MM.1S (cell line): ENCODE data around the gene NFKB1.

Experiments used
- DNase-seq: peaks from one replicate; pipeline ENCODE4 v3.0.0-alpha.2; 2015
- H2AFZ ChIP-seq: fragments of 300-600 bp; sonication (generic); 2 replicates; pipeline ENCODE4 v1.6.0; 2016; ENCODE audit warnings: antibody characterized with exemption, low read length
- H3F3A ChIP-seq: fragments of 300-600 bp; sonication (generic); 2 replicates; pipeline ENCODE4 v1.6.1; 2016; ENCODE audit warnings: mild to moderate bottlenecking, antibody characterized with exemption, low read length, moderate library complexity, mixed read lengths; ENCODE audit not compliant: insufficient read depth
- H3K27ac ChIP-seq: fragments of 300-600 bp; sonication (generic); 2 replicates; pipeline ENCODE4 v1.5.1; 2016; ENCODE audit warnings: mild to moderate bottlenecking, low read length
- H3K27me3 ChIP-seq: fragments of 300-600 bp; sonication (generic); replicated peaks from 2 replicates; pipeline ENCODE4 v1.6.0; 2016; ENCODE audit warnings: low read length; ENCODE audit not compliant: insufficient read depth
- H3K36me3 ChIP-seq: fragments of 300-600 bp; sonication (generic); replicated peaks from 2 replicates; pipeline ENCODE4 v1.6.1; 2016; ENCODE audit warnings: mild to moderate bottlenecking, low read length, mixed read lengths; ENCODE audit not compliant: insufficient read depth
- H3K4me1 ChIP-seq: fragments of 300-600 bp; sonication (generic); 2 replicates; pipeline ENCODE4 v1.6.1; 2016; ENCODE audit warnings: low read length, mixed read lengths
- H3K4me2 ChIP-seq: fragments of 300-600 bp; sonication (generic); 2 replicates; pipeline ENCODE4 v1.6.0; 2016; ENCODE audit warnings: low read depth, low read length
- H3K4me3 ChIP-seq: fragments of 300-600 bp; sonication (generic); 2 replicates; pipeline ENCODE4 v1.5.1; 2016; ENCODE audit warnings: low read length, mixed read lengths
- H3K79me2 ChIP-seq: fragments of 300-600 bp; sonication (generic); 2 replicates; pipeline ENCODE4 v1.6.1; 2016; ENCODE audit warnings: mixed run types, low read length, mixed read lengths
- H3K9ac ChIP-seq: fragments of 300-600 bp; sonication (generic); 2 replicates; pipeline ENCODE4 v1.6.1; 2016; ENCODE audit warnings: low read length, mixed read lengths
- H3K9me2 ChIP-seq: fragments of 300-600 bp; sonication (generic); replicated peaks from 2 replicates; pipeline ENCODE4 v1.6.1; 2016; ENCODE audit warnings: mild to moderate bottlenecking, low read length, mixed read lengths; ENCODE audit not compliant: insufficient read depth
- H3K9me3 ChIP-seq: fragments of 300-600 bp; sonication (generic); replicated peaks from 2 replicates; pipeline ENCODE4 v1.6.1; 2016; ENCODE audit warnings: mild to moderate bottlenecking, low read length, mixed read lengths; ENCODE audit not compliant: insufficient read depth
- H4K20me1 ChIP-seq: fragments of 300-600 bp; sonication (generic); 2 replicates; pipeline ENCODE4 v1.6.1; 2016; ENCODE audit warnings: mild to moderate bottlenecking, low read length, moderate library complexity, mixed read lengths; ENCODE audit not compliant: insufficient read depth
- CTCF ChIP-seq: fragments of 300-600 bp; sonication (generic); IDR thresholded peaks from 2 replicates; pipeline ENCODE4 v1.5.1; 2016; ENCODE audit warnings: antibody characterized with exemption, low read length, mixed read lengths
- EZH2 ChIP-seq: fragments of 300-600 bp; sonication (generic); optimal IDR thresholded peaks from 2 replicates; pipeline ENCODE3; 2017; ENCODE audit warnings: low read depth, mild to moderate bottlenecking, antibody characterized with exemption, low read length, mixed read lengths
- EZH2phosphoT487 ChIP-seq: fragments of 300-600 bp; sonication (generic); IDR thresholded peaks from 2 replicates; pipeline ENCODE4 v1.6.1; 2018; ENCODE audit warnings: antibody characterized with exemption, low read length

Gene NFKB1

GRCh38 chr4:102557636-102558035, 56.5 kb downstream of the NFKB1 start:
- H3F3A ChIP-seq, result no peaks in the 10 kb centered on the region
- no peaks in the 10 kb centered on the region for H3K9me2 ChIP-seq
- no peak overlapping the region for H3K9ac ChIP-seq
- TF ChIP-seq EZH2 (no peak), CTCF (no peak), EZH2phosphoT487 (no peak)
- no peaks in the 10 kb centered on the region for H3K36me3 ChIP-seq
- no peaks in the 10 kb centered on the region for H4K20me1 ChIP-seq
- H3K4me3 ChIP-seq, result no peak overlapping the region
- no peaks in the 10 kb centered on the region for H3K9me3 ChIP-seq
- H2AFZ ChIP-seq, result no peak overlapping the region
- H3K27ac ChIP-seq, result no peak overlapping the region
- H3K79me2 ChIP-seq, result peaks cover 76% of the 10 kb centered on the region
- no peaks in the 10 kb centered on the region for H3K27me3 ChIP-seq
- no peak overlapping the region for H3K4me2 ChIP-seq
- H3K4me1 ChIP-seq, result peaks cover 14% of the 10 kb centered on the region
- DNase-seq, result no peak

- peaks cover 16% of the 10 kb centered on the region for H3K4me1 ChIP-seq
These were observed 59.0 kb downstream of the NFKB1 start for GRCh38 chr4:102560115-102560514.

GRCh38 chr4:102560571-102561341, 59.6 kb downstream of the NFKB1 start:
- Histone ChIP-seq H3K4me2 (peak overlapping the region; percentile 56; the same call in 1 of the 2 replicates), H3K9me3 (no peaks in the 10 kb centered on the region)

More at GRCh38 chr4:102560115-102560514, 59.0 kb downstream of the NFKB1 start:
- Histone ChIP-seq H3K27me3 (no peaks in the 10 kb centered on the region), H3K27ac (no peak overlapping the region), H3K9me3 (no peaks in the 10 kb centered on the region), H3K4me3 (peak overlapping the region; percentile 21; the same call in 1 of the 2 replicates), H3K79me2 (peaks cover 72% of the 10 kb centered on the region), H4K20me1 (no peaks in the 10 kb centered on the region), H3K36me3 (no peaks in the 10 kb centered on the region), H3K9me2 (no peaks in the 10 kb centered on the region), H3K9ac (no peak overlapping the region; the same call in 1 of the 2 replicates), H3F3A (no peaks in the 10 kb centered on the region), H2AFZ (no peak overlapping the region), H3K4me2 (peak overlapping the region; percentile 56)
- DNase-seq, result no peak
- TF ChIP-seq EZH2 (no peak), CTCF (no peak), EZH2phosphoT487 (no peak)

More at GRCh38 chr4:102560571-102561341, 59.6 kb downstream of the NFKB1 start:
- Histone ChIP-seq H3K36me3 (no peaks in the 10 kb centered on the region), H3K79me2 (peaks cover 75% of the 10 kb centered on the region), H4K20me1 (no peaks in the 10 kb centered on the region), H3K4me3 (peak overlapping the region; percentile 21; the same call in 1 of the 2 replicates), H3K4me1 (peaks cover 16% of the 10 kb centered on the region), H3F3A (no peaks in the 10 kb centered on the region), H3K27ac (no peak overlapping the region), H2AFZ (no peak overlapping the region), H3K27me3 (no peaks in the 10 kb centered on the region), H3K9me2 (no peaks in the 10 kb centered on the region), H3K9ac (no peak overlapping the region; the same call in 1 of the 2 replicates)
- TF ChIP-seq EZH2 (no peak), CTCF (no peak), EZH2phosphoT487 (no peak)
- DNase-seq, result no peak
